ENCODE results near the gene DEFB114. TPM values are rescaled to one million over a fixed set of nuclear protein-coding genes. Genes with fewer than 3 reads are reported as not detected.

DEFB114 gene
- total RNA-seq, 4 donors from 2014 or later: not detected

GRCh38 chr6:49937811-49938210 is 26.2 kb downstream of the DEFB114 start:
- TF ChIP-seq CTCF (IDR thresholded peaks at IDR 0.05; ENCODE audit: low read depth): no peak

- no peak for TF ChIP-seq CTCF (IDR thresholded peaks at IDR 0.05; ENCODE audit: low read depth)
Observed at GRCh38 chr6:49937017-49937416, 26.9 kb downstream of the DEFB114 start.

- TF ChIP-seq CTCF (IDR thresholded peaks at IDR 0.05; ENCODE audit: low read depth): no peak
Observed at GRCh38 chr6:49935387-49935786, 28.6 kb downstream of the DEFB114 start.

GRCh38 chr6:49934770-49935169 is 29.2 kb downstream of the DEFB114 start:
- no peak for TF ChIP-seq CTCF (IDR thresholded peaks at IDR 0.05; ENCODE audit: low read depth)

GRCh38 chr6:49933526-49933925 is 30.4 kb downstream of the DEFB114 start:
- TF ChIP-seq CTCF (IDR thresholded peaks at IDR 0.05; ENCODE audit: low read depth): no peak

- no peak for TF ChIP-seq CTCF (IDR thresholded peaks at IDR 0.05; ENCODE audit: low read depth)
Observed at GRCh38 chr6:49929340-49929739, 34.6 kb downstream of the DEFB114 start.

GRCh38 chr6:49923826-49924225 is 40.1 kb downstream of the DEFB114 start:
- TF ChIP-seq CTCF (IDR thresholded peaks at IDR 0.05; ENCODE audit: low read depth): no peak
